Sciatic nerve (tissue), 2 donors: ENCODE measurements around the gene HOXB4. TPM values are rescaled to one million over a fixed set of nuclear protein-coding genes. Genes with fewer than 3 reads are reported as not detected.

Experiments
- ATAC-seq: fragments of 200-7000 bp; cut with Tn5 transposase; one replicate; pipeline ENCODE4 v1.9.1; 2020; ENCODE audit warnings: mild to moderate bottlenecking, moderate library complexity
- DNase-seq: peaks from one replicate; pipeline ENCODE4 v3.0.0-alpha.2; 2020; ENCODE audit warnings: low spot score
- intact Hi-C: fragments of 100-400 bp; cut with DNase I; formaldehyde crosslinking; loops from one replicate; pipeline ENCODE4 v1.14.2; 2022
- total RNA-seq: library from RNA; stranded (reverse); fragmentation: NEBNext Ultra II Directional; extraction: Animal tissue kit (Norgen Biotek cat#: 25700); gene quantifications from one replicate; pipeline ENCODE4 v1.2.1, GENCODE V29; 2021
- donor health status: DM: no; HTN: no; CAD: no.
- donor health status: DM: no; HTN: no; CAD: no.

Gene HOXB4
- total RNA-seq, 1 donor from 2014 or later: 8.8 TPM

DNA sequence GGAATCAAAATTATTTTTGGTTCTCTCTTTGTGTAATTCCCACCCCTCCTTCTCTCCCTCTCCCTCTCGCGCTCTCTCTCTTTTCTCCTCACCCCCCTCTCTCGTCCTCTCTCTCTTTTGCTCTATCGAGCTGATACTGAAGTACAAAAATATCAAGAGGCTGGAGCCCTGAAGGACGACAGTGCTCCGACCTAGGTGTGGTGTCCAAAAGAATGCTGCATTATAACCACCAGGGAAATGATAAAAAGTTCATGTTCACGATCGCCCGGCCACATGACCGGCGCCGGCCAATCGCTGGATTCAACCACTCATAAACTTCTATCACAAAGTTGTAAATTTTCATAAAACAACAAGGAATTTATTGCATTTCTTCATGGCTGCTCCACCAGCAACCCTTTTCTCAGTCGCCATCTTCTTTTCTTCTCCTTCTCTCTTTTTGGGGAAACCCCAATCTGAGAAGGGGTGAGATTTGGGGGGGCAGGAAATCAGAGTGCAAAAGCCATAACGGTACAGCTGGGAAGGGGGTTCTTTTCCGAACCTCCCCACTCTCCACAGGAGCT lies 26.7 kb upstream of the HOXB4 start, which contains the start of gene HOXB6:
Gene HOXB6 (minus strand): TSS at position 217 of the 560 bp plus-strand sequence. CDS start 6,836 bp downstream, outside the sequence.
- intact Hi-C loops: no loop called here
- DNase-seq: no peak

DNA sequence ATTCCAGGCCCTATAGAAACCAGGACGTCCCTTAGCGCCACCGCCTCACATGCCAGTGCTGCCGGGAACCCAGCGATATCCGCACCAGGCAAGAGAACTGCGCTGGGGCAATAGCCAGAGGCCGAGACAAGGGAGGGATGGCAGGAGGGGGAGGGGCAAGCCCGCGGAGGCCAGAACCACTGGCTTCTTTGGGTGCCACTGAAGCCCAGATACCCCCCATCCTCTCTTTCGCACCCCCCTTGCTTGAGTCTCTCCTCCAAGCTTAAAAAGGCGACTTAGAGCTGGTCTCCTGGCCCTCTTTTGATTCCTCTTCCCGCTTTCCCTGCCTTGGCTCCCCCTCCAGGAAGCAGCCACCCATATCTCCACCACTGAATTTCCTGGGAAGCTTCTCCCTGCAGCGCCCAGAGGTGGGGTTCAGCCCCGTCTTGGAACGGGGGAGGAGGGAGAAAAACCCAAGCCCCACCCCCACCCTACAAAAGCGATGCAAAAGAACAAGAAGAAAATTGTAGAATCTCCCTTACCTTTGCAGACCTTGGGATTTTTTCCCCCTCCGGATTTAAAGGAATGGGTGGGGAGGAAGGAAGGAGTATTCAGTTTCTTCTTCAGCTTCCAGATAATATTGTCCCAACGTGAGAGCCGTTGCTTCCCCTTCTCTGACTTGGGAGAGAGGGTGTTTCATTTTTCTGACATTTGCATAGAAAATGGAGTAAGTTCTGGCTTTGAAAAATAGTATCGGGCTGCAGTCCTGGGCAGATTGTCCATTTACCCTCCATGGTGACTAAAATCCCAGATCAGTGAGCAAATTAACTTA lies 26.0 kb upstream of the HOXB4 start:
- intact Hi-C loops: no loop called here
- ATAC-seq: peak; percentile 43
- no peak for DNase-seq

More for the DNA sequence above, 26.7 kb upstream of the HOXB4 start, which contains the start of gene HOXB6:
- no peak for ATAC-seq

DNA sequence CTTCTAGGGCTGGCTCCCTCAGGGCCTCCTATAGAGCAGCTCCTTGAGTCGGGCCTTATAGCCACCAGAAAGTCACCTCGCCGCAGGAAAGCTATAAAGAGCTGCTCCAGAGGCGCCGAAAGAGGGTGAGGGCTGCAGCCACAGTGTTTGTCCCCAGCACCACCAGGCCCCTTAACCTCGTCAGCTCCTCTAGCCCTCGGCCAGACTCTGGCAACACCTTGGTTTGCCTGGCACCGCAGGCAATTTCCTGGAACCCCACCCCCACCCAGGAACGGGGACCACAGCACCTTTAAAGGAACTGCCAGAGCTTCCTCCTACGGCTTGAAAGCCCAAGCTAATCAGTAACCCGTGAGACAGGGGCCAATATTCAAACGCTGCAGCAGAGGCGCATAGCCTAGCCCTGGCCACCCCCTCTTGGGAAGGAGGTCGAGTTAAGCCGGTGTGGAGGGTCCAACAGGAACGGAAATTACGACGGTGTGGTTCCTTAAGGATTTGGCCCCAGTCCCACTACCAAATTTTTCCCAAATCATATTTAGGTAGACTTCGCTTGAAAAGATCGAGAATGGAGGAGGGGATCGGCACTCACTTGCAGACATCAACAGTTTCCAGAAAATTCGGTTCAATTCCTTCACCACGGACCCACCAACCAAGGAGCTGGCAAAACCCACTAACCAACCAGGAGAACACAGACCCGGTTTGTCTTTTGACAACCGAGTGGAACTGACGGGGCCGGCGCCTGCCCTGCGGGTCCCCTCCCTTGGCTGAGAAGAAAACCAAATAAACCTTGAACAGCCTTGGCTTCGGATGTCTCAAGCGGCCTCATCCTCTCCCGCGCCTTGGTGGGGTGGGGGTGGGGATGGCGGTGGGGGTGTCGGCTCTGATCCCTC lies 23.6 kb upstream of the HOXB4 start:
- intact Hi-C loops: no loop called here
- no peak for ATAC-seq
- no peak for DNase-seq

DNA sequence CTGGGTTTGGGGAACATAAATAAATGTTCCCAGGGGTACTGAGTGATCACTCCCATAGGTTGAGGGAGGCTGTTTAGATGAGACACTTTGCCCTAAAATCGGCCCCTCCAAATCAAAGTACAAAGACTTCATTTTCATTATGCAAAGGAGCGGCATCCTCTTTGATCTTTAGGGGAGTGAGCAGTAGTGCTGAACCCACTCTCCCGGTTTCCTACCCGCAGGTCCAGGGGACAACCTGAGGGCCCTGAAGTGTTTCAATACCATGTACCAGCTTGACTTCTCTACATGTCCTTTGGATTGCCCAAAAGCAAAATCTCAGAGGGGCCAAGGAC lies 23.0 kb upstream of the HOXB4 start:
- DNase-seq (no peak), ATAC-seq (no peak)
- intact Hi-C loops: no loop called here

DNA sequence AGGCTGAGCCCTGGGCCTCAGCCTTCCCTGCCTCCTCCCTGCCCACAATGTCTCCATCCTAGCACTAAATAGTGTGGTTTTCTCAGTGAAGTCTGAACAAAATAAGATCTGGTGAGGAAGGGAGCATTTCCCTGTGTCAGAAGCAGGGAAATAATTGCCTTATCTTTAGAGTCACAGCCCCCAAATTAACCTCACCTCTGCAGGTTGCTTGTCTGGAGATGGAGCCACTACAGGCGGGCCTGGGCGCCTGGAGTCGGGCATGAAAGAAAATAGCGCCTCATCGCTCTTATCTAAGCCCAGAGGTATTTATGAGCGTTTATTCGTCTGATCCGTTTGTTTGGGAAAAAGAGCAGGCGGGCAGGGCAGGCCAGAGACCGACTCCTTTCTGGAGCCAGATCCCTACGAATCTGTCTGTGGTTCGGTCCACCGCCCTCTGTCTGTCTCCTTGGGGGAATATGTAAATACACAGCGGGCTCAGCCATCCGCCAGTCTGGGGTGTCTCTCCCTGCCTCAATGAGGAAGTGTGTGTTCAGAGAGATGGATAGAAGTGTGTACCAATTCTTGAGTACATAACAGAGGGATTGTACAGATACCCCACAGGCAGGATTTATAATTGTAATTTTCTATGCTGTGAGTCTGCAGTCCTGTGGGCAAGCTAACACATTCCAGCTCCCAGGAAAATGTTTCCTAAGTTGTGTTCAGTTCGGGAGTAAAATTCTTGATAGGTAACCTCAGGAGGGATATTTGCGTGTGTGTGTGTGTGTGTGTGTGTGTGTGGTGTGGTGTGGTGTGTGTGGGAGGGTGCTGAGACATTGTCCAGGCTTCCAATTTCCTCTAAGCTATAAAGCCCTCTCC lies 22.3 kb upstream of the HOXB4 start:
- intact Hi-C loops: no loop called here
- DNase-seq (no peak), ATAC-seq (no peak)

DNA sequence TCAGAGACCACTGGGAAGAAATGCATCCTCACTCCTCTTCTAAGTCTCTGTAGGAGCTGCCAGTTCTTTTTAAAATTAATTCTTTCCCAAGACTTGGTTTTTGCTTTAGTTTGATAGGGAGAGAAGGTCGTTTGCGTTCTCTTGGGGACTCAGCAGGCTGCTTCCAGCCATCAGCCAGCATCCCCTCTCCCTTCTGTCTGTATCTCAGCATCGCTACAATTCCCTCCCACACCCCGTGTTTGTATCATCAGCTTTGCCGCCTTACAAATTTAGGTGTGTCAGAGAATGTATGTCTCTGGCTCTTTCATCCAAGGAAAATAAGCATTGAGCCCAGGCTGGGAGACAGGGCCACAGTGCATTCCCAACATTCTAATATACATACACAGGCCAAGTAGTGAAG lies 21.2 kb upstream of the HOXB4 start:
- ATAC-seq (no peak), DNase-seq (no peak)
- intact Hi-C loops: loop anchor here (5.0 kb wide), 1 partner anchor 252 kb away; no protein-coding TSS in a partner anchor

DNA sequence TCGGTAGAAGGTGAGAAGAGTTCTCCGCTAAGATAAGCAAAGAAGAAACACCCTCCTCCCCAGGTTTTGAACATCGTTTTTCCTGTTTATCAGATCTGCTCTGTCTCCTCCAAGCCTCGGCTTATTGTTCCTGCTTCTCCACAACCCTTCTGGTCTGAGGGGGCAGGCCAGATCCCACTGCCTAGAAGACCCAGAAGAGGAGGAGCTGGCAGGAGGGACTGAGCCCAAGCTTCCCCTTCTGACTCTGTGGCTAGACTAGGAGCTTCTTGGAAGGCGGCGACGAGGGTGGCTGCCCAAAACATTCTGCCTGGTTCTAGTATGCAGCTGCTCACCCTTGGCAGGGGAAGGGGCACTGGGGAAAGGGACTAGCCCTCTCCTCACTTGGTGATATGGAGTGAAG lies 20.6 kb upstream of the HOXB4 start:
- no peak for ATAC-seq
- intact Hi-C loops: loop anchor here (5.0 kb wide), 1 partner anchor 251 kb away; no protein-coding TSS in a partner anchor

DNA sequence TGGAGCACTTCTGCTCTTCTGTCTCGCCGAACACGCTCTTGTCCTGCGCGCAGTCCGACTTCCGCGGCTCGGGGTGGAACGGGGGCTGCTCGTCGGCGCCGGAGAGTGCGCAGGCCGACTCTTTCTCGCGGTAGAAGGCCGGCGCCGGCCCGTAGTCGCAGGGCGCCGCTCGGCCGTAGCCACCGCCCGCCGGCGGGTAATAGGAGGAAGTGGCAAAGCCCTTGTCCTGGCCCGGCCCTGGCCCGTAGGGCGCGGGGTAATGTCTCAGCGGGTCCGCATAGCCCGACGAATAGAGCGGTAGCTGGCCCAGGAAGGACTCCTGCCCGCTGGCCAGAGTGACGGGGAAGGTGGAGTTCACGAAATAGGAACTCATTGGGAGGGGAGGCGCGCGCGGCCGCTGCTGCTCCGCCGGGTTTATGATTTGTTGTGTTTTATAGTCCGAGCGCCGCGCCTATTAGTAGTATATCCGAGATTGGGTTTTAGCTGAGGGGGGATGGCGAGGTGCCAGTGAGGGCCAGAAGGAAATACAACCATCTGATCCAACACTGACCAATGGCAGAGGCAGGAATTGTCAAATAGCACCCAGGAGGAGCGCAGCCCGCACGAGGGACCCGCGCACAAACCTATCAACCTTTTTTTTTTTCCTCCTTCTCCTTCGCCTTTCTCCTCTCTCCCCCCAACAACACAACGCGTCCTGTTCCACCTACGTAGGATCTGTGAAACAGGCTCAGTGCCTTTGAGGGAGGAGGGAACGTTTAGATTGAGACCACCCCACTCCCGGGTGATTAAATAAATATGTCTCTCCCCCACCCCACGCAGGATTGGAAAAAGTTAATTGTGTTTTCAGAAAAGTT lies 19.9 kb upstream of the HOXB4 start:
- ATAC-seq (peak; percentile 46), DNase-seq (no peak)
- intact Hi-C loops: loop anchor here (5.0 kb wide), 1 partner anchor 251 kb away; no protein-coding TSS in a partner anchor

More for the DNA sequence above, 20.6 kb upstream of the HOXB4 start:
- no peak for DNase-seq

DNA sequence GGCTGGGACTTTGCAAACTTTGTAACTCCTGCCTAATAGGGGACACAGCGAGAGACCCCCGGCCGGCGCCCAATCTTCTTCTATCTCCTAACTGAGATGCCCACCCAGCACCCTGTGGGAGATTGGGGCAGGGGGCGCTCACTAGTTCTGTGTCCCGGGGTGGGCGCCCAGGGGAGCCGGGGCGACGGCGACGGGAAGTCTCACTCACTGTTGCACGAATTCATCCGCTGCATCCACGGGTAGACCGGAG lies 19.3 kb upstream of the HOXB4 start:
- ATAC-seq (no peak), DNase-seq (no peak)
- intact Hi-C loops: loop anchor here (5.0 kb wide), 1 partner anchor 250 kb away; no protein-coding TSS in a partner anchor

DNA sequence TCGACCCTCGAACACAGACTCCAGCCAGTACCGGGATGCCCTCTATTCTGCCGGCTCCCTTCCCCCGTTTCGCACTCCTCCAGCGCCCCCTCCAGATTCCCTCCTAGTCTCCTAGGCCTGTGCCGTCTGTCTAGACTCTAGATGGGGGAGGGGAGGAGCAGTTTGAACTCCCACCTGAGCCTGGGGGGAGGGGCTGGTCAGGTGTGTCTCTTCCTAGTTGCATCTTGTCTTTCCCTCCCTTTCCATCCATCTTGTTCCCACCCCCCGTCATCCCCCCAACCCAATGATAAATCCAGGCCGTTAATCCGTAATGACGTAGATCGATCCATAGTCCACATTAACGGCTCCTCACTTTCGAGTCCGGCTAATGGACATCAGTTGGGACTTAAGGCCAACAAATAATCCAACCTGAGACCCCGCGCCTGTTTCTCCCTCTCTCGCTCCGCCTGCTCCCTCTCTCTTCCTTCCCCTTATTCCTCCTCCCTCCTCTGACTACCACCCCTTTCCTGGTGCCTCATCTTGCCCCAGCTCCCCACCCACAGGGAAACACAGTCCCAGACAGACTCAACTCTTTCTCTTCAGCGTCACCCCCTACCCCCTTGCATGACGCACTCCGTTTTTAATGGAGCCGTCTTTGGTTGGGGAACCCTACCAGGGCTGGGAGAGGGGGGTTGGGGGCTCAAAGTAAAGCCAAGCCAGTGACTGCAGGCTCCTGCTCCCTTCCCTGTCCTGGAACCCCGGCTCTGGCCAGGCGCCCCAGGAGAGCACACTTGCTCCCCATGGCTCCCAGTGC lies 18.8 kb upstream of the HOXB4 start:
- intact Hi-C loops: loop anchor here (5.0 kb wide), 1 partner anchor 250 kb away; no protein-coding TSS in a partner anchor
- ATAC-seq (no peak), DNase-seq (no peak)

DNA sequence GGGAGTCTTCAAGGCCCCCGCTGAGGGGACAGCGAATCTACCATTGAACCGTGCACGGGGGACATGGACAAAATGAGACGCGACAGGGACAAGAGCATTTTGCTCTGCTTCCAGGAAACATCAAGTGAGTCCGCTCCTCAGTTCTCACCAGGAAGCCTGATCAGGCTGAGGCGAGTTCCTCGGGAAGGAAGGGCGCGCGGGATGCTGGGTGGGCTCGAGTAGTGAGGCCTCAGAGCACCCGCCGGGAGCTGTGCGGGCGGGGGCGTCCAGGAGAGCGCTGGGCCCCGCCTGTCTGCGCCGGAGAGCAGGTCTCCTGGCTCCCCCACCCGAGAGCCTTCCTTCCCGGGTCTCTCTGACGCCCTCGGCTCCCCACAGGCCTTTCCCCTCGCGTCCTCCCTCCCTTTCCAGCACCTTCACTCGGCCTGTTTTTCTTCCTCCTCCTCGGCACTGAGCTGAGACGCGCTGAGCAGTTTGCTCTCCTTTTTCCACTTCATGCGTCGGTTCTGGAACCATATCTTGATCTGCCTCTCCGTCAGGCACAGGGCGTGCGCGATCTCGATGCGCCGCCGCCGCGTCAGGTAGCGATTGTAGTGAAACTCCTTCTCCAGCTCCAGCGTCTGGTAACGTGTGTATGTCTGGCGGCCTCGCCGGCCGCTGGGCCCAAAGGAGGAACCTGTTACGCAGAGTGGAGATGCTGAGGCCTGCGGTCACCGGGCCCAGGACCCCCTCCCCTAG lies 18.0 kb upstream of the HOXB4 start:
- intact Hi-C loops: loop anchor here (5.0 kb wide), 1 partner anchor 249 kb away; no protein-coding TSS in a partner anchor
- ATAC-seq (no peak), DNase-seq (no peak)

DNA sequence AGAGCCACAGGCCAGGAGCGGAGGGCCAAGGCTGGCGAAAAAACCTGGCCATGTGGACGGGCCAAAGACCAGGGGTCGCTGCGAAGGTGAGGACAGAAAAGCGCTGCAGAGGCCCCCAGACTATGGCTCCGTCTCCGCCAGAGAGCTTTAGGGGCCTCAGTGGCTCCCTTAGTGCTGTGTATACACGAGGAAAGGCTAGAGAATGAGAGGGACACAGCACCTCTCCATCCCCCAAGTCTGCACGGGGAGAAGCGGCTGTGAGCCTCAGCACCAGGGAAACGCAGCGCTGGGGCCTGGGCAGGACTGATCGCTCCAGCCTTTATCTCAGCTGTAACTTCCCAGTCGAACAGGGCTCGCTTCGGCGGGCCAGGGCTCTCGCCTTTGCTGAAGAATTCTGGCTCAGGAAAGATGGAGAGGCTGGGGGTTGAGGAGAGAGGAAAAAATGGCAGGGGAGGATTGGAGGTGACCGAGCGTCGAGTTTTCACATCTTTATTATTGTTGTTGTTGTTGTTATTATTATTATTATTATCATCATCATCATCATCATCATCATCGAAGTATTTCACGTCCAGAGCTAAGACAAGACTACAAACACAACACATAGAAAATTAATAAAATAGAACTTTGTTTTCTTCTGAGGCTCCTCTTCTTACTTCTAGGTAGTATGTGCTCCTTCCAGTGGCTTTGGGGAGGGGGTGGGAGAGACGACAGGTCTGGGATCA lies 17.3 kb upstream of the HOXB4 start:
- DNase-seq (no peak), ATAC-seq (no peak)
- intact Hi-C loops: loop anchor here (5.0 kb wide), 1 partner anchor 248 kb away; no protein-coding TSS in a partner anchor

DNA sequence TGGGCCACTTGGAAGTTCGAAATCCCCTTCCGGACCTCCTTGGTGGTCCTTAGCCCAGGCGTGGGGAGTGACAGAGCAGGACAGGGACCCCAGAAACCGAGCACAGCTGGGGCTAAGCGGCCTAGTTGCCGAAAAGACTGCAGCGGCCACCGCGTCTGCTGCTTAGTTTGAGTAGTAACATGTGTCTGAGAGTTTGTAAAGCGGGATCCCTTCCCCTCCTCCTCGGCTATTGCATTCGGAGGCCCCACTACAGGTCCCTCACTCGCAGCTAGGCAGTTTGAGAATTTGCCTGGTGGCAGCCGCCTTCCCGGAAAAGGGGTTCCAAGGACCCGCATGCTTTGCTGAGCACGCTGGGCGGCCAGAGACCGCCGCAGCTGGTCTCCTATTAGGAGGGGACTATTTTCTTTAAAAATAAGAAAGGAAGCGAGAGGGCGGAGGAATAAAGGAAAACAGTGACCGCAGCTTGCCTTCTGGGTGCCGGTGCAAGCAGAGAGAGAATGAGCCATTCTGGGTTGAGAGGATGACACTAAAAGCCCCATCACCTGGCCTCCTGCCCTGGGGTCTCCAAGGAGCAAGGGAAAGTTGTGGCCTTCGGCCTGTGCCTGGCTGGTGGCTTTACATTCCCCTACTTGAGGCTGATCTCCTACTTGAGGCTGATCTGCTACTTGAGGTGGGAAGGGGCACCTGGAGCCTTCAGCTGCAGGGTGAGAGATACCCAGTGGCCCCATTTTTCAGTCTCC lies 16.6 kb upstream of the HOXB4 start:
- DNase-seq (no peak), ATAC-seq (no peak)
- intact Hi-C loops: loop anchor here (5.0 kb wide), 2 partner anchors 102 to 247 kb away; no protein-coding TSS in a partner anchor

DNA sequence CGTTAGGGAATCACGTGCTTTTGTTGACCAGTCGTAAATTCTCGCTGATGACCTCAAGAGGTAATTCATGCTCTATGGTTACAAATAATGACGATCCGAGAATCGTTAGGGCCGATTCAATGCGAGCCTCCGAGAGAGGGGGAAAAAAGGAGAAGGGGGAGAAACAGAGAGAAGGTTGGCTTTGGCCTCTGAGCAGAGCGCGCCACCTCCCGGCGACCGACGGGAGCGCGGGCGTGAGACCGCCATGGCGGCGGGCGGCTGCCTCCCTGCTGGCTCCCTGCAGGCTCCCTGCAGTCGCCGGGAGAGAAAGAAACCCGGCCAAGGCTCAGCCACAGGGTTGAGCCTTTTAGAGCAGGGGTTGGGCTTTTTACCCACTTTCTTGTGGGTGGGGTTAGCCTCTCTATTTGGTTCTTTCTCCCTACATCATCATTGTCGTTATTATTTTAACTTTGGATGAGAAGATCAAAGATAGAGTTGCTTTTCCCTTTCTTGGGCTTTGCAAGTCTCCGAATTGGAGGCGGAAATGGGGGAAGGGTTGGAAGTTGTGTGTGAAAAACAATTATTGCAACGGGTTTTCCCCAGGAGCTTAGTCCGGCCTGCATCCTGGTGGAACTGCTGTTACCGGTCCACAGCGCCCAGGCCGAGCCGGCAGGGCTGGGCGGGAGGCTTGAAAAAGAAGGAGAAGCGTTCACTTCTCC lies 15.8 kb upstream of the HOXB4 start:
- intact Hi-C loops: loop anchor here (5.0 kb wide), 1 partner anchor 102 kb away; no protein-coding TSS in a partner anchor
- peak; percentile 76 for ATAC-seq
- peak; percentile 89 for DNase-seq
